Suprapubic skin (tissue), 4 donors: ENCODE results near the gene LMF1.

ENCODE experiments used
- EP300 ChIP-seq: sonication (generic); formaldehyde crosslinking; IDR thresholded peaks from one replicate; pipeline ENCODE4 v1.6.1; 2017; ENCODE audit warnings: antibody characterized with exemption
- POLR2A ChIP-seq, 2 donors: fragments of 450-650 bp; IDR thresholded peaks; one replicate each; pipeline ENCODE4 v1.6.1; 2017; ENCODE audit warnings: antibody characterized with exemption in 2 of 2, mild to moderate bottlenecking in 2 of 2, moderate library complexity in 2 of 2
- POLR2AphosphoS5 ChIP-seq, 3 donors: sonication (generic); formaldehyde crosslinking; IDR thresholded peaks; one replicate each; pipeline ENCODE4 v1.6.1; 2017; ENCODE audit warnings: antibody characterized with exemption in 3 of 3
- TF ChIP-seq, protein P1 (sequence below), 2 donors: fragments of 200-600 bp in 1 of 2; fragments of 450-650 bp in 1 of 2; sonication (generic) in 1 of 2; IDR thresholded peaks; one replicate each; pipeline ENCODE4 v1.5.1; 2016 to 2019; ENCODE audit warnings: antibody characterized with exemption in 2 of 2, mild to moderate bottlenecking in 1 of 2, moderate library complexity in 1 of 2

DNA sequence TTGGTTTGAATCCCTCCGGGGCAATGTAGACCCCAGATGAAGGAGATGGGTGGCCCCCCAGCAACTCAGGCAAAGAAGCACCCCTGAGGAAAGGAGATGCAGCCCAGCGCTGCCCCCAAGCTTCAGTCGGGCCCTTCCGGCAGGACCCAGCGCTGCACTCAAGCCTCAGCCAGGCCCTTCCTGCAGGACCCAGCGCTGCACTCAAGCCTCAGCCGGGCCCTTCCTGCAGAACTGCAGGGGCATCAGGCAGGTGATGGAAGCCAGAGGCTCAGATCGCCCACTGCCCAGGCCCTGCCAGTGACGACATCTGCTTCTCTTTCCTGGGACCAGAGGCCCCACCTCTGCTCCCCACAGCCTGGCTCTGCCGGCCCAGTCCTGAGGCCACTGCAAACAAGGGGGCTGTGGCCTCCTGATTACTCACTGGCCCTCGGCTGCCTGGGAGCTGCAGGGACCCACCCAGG lies 18.6 kb upstream of the LMF1 start:
- no peak for TF ChIP-seq POLR2AphosphoS5 (IDR thresholded peaks at IDR 0.05)
- TF ChIP-seq EP300, result no peak
- no peak for TF ChIP-seq POLR2A (IDR thresholded peaks at IDR 0.05)
- TF ChIP-seq, protein P1, sequence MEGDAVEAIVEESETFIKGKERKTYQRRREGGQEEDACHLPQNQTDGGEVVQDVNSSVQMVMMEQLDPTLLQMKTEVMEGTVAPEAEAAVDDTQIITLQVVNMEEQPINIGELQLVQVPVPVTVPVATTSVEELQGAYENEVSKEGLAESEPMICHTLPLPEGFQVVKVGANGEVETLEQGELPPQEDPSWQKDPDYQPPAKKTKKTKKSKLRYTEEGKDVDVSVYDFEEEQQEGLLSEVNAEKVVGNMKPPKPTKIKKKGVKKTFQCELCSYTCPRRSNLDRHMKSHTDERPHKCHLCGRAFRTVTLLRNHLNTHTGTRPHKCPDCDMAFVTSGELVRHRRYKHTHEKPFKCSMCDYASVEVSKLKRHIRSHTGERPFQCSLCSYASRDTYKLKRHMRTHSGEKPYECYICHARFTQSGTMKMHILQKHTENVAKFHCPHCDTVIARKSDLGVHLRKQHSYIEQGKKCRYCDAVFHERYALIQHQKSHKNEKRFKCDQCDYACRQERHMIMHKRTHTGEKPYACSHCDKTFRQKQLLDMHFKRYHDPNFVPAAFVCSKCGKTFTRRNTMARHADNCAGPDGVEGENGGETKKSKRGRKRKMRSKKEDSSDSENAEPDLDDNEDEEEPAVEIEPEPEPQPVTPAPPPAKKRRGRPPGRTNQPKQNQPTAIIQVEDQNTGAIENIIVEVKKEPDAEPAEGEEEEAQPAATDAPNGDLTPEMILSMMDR (IDR thresholded peaks at IDR 0.05), result no peak
